ENCODE measurements around the gene PRDX4.

DNA sequence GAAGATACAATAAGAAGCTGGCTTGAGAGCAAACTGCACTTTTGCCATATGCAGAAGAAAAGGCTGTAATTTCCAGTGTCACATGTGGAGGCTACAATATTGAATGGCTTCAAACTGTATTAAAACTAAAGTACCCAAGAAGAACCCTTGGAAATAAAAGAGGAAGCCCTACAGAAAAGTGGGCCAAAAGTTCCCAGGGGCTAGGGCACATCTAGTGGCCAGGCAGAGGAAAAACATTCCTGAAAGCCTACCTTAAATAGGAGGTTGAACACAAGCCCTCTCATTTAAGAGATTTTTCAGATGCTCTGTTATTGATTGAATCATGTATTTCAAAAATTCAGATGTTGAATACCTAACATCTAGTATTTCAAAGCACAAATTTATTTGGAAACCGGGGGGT lies 40.6 kb upstream of the PRDX4 start:
- TF ChIP-seq, protein P1, sequence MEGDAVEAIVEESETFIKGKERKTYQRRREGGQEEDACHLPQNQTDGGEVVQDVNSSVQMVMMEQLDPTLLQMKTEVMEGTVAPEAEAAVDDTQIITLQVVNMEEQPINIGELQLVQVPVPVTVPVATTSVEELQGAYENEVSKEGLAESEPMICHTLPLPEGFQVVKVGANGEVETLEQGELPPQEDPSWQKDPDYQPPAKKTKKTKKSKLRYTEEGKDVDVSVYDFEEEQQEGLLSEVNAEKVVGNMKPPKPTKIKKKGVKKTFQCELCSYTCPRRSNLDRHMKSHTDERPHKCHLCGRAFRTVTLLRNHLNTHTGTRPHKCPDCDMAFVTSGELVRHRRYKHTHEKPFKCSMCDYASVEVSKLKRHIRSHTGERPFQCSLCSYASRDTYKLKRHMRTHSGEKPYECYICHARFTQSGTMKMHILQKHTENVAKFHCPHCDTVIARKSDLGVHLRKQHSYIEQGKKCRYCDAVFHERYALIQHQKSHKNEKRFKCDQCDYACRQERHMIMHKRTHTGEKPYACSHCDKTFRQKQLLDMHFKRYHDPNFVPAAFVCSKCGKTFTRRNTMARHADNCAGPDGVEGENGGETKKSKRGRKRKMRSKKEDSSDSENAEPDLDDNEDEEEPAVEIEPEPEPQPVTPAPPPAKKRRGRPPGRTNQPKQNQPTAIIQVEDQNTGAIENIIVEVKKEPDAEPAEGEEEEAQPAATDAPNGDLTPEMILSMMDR (IDR thresholded peaks at IDR 0.05), result no peak
- no peak for TF ChIP-seq POLR2A (IDR thresholded peaks at IDR 0.05)
